Inferior parietal cortex (tissue), 1 donor: Measurements from ENCODE around the gene ZC3H7B.
"Not testable (repeated sequence)": the region's sequence is repeated elsewhere in the genome, so short reads cannot be mapped to it uniquely, and the experiment has no call there.

ENCODE experiments used
- DNase-seq: peaks from one replicate; pipeline ENCODE4 v3.0.0-alpha.2; 2016; ENCODE audit errors: extremely low spot score

Gene ZC3H7B, protein sequence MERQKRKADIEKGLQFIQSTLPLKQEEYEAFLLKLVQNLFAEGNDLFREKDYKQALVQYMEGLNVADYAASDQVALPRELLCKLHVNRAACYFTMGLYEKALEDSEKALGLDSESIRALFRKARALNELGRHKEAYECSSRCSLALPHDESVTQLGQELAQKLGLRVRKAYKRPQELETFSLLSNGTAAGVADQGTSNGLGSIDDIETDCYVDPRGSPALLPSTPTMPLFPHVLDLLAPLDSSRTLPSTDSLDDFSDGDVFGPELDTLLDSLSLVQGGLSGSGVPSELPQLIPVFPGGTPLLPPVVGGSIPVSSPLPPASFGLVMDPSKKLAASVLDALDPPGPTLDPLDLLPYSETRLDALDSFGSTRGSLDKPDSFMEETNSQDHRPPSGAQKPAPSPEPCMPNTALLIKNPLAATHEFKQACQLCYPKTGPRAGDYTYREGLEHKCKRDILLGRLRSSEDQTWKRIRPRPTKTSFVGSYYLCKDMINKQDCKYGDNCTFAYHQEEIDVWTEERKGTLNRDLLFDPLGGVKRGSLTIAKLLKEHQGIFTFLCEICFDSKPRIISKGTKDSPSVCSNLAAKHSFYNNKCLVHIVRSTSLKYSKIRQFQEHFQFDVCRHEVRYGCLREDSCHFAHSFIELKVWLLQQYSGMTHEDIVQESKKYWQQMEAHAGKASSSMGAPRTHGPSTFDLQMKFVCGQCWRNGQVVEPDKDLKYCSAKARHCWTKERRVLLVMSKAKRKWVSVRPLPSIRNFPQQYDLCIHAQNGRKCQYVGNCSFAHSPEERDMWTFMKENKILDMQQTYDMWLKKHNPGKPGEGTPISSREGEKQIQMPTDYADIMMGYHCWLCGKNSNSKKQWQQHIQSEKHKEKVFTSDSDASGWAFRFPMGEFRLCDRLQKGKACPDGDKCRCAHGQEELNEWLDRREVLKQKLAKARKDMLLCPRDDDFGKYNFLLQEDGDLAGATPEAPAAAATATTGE

DNA sequence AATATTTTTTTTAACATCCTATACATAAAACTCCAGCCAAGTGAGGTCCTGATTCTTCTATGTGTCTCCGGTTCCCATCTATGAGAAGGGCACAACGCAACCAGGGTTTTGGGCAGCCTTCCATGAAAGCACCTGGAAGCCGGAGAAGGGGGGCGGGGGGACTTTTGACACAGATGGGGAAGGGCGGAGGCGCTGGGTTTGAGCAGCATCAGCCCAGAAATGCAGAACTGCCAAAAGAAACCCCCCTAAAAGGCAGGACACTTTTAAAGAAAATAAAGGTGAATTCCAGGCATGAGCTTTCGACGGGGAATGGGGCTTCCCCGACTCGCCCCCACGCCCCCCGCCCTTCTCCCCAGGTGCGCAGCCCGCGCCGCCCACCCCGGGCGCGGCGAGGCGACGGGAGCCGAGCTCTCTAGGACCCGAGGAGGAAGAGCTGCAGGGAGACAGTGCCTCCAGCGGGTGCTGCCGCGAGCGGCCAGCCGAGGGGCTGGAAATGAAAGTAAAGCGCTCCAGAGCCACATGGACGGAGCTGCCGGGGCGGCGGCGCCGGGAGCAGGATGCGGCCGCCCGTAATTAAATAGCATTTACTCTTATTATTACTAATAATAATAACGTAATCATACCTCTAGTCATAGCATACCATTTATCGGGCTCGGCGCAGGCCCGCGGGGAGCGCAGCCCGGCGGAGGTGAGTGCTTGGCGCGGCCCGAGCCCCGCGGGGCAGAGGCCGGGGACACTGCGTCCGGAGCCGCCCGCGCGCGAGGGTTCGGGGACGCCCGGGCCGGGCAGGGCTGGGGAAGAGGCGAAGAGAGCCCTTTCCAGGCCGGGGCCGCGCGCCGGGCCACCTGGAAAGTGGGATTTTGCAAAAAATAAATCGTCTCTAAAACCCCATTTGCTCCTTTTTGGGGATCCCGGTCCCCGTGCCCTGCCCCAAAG is at the start of gene ZC3H7B:
Gene ZC3H7B (plus strand): TSS at position 441 of the 936 bp plus-strand sequence. CDS start 19,136 bp downstream, outside the sequence.
- peak; percentile 78 for DNase-seq

DNA sequence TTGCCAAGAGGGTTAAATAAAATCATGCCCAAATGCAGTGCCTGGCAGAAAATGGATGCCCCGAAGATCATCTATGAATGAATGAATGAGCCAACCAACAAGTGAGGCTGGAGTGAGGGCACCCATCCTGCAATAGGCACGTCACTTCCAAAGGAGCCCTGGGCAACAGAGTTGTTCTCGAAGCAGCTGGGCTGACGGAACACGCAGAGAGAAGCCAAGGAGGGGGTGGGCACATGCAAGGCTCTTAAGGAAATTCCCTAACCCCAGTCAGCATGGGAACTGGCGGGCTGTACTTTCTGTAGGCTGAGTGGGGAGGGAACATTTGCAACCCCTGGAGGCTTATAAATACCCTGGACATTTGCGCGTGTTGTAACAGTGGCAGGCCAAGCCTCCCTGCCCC is 49.0 kb upstream of the ZC3H7B start:
- DNase-seq = no peak

DNA sequence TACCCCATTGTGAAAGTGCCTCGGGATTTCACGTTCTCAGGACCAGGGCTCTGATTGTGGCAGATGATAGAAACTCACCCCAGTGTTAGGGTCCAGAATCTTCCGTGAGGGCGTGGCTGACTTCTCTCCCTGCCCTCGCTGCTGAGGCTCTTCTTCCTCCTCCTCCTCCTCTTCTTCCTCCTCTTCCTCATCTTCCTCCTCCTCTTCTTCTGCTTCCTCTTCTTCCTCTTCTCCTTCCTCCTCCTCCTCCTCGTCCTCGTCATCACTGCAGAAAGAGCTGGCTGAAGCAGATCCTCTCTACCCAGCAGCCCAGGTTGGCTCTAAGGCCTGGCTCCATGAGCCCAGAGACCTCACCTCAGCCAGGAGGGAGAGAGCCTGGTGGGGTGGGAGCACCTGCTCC is 47.1 kb upstream of the ZC3H7B start:
- DNase-seq = no peak

DNA sequence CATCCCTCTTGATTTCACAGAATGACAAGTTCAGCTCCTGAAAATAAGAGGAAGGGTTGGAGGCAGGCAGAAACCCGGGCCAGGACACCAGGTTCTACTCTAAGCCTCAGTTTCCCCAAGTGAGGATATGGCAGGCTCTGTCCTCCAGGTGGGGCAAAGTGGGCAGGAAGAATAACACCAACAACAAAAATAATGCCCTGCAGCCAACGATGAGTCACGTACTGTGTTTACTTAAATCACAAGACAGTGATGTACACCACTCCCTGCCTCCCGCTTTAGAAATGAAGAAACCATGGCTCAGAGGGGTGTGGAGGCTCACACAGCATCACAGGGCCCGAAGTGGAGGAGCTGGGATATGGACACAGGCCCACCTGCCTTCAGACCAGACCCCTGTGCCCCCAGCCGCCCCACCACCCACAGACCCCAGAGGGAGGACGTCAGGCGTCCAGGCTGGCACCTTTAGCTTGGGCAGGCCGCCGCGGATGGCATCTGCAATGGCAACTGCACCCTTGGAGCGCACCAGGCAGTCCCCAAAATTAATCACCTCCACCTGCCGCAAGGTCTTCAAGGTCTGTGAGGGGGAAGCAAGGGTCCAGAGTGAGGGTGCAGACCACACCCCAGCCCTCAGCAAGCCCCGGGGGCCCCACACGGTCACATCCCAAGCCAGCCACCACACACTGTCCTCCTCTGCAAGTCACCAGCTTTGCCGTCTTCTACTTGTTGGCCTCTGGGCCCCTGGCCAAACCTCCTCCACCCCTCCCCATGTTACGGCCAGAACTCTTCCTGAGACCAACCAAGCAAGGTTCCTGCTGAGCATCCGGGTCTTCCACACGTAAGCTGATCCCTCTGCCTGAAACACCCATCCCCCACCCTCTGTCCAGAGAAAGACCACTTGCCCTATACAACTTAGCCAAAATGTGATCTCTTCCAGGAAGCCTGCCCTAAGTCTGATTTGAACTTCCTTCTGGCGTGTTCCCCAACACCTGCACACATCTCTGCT is 44.8 kb upstream of the ZC3H7B start:
- no peak for DNase-seq

DNA sequence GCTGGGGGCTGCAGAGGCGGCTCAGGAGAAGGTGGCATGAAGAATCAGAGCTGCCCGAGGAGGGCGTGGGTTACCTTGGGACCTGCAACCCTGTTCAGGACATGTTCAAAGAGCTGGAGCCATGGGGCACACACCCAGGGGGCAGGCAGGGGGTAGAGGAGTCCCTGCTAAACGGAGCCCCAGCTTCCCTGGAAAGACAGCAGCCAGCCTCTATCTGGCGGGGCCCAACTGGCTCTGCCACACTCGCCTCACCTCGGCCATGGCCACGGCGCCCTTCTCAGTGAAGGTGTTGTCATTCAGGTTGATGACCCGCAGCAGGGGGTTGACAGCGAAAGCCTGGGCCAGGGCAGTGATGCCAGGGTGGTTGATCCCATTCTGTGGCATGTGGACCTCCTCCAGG is 43.6 kb upstream of the ZC3H7B start:
- DNase-seq = no peak

DNA sequence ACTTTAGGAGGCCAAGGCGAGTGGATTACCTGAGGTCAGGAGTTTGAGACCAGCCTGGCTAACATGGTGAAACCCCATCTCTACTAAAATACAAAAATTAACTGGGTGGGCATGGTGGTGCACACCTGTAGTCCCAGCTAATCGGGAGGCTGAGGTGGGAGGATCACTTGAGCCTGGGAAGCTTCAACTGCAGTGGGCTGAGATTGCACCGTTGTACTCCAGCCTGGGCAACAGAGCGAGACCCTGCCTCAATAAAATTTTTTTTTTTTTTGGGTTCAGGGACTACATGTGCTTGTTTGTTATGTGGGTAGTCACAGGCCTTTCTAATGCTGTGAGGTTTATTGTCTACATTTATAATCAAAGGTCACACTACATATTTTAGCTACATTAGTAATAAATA is 41.6 kb upstream of the ZC3H7B start:
- not testable (repeated sequence) for DNase-seq

DNA sequence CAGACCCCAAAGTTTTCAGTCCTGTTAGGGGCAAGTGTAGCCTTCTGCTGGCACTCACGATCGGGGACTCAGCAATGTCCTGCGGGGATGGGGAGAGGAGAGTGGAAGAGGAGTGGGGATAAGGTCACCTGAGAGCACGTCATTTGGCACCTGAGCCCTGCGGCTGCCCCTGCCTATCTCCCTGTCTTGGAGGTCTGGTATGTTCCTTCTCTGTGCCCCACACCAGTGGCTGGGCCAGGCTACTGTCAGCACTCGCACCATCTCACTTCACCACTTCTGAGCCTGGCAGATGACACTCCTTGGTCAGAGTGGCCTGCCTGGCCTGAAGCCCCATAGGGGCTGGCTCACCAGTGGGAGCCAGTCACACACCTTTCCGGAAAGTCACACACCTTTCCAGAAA is 40.5 kb upstream of the ZC3H7B start:
- DNase-seq = no peak

DNA sequence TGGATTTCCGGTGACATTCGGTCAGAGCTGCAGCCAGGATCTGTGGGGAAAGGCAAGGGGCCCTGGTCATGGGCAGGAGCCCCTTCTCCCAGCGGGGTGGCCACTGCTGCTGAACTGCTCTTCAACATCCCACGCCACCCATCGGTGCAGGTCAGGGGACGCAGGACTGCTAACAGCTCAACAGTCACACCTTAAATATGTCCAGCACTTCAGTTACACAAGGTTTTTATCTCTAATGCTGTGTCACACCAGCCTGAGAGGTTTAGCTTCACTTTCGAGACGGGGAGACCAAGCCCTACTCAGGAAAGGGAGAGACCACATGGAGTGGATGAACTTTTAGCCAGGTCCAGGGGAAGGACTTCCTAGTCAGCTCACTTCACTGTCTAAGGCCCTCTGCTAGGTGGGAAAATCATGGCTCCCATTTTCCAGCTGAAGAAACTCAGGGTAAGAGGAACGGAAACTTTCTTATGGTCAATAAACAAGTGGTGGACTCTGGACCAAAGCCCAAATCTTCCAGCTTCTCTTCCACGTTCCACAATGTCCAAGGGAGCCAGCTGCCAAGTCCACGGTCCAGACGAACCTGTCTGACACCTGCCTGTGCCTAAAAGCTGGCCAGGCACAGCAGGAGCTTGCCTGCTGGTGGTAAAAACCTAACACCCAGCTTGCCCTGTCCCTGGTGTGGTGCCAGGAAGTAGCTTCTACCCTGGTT is 39.6 kb upstream of the ZC3H7B start:
- DNase-seq = no peak

DNA sequence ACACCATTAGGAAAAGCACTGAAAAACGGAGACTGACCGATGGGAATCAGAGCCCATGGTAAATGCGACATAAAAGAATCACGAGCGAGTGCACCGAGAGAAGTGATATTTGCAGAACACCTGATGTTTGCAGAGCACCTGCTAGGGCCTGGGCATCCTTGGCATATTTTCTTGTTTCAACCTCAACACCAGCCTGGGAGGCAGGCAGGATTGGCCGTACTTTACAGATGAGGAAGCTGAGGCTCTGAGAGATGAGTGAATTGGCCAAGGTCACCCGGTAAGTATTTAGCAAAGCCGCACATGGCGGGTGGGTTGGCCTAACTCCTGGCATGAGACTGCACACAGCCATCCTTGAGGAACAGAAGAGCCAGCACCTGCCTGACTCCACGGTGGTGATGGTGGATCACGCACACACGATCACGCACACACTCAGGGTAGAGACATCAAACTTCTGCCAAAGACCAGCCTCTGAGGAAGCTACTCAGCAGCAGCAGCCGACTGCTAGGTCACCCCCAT is 39.0 kb upstream of the ZC3H7B start:
- no peak for DNase-seq

DNA sequence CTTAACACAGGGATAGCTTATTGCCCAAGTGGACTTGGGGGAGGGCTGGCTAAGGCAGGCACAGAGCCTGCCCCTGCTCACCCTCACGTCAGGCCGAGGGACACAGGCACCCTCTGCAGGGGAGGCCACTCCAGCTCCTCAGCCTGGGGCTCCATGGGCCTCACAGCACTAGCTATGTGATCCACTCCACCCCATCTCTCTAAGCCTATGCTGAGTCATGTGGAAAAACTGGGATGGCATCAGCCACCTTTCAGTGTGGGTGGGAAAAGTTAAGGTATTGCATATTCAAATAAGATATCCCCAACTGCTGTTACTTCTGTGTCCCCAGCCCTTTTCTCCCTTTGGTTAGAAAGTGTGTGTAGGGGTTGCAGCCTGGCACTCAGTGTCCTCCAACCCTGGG is 37.6 kb upstream of the ZC3H7B start:
- DNase-seq = no peak

DNA sequence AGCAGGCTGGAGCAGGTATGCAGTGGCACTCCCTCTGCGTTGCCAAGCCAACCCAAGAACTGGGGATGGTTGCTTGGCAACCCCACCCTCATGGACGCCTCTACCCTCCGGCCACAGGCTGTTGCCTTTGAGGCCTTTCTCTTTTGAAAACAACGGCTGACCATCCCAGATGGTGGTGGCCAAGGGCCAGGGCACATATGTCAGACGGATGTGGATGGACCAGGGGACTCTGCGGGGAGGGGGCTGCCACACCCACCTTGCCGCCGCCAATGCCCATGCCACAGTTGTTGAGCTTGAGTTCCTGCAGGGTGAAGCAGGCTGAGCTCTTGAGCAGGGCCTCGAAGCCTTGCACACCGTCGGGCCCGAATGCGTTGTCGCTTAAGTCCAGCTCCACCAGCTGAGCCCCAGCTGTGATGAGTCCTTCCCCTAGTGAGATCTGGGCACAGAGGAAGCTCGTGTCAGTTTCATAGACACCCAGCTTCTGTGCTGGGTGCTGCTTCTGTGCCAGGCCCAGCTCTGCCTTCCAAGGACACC is 36.9 kb upstream of the ZC3H7B start:
- peak; percentile 88 for DNase-seq

DNA sequence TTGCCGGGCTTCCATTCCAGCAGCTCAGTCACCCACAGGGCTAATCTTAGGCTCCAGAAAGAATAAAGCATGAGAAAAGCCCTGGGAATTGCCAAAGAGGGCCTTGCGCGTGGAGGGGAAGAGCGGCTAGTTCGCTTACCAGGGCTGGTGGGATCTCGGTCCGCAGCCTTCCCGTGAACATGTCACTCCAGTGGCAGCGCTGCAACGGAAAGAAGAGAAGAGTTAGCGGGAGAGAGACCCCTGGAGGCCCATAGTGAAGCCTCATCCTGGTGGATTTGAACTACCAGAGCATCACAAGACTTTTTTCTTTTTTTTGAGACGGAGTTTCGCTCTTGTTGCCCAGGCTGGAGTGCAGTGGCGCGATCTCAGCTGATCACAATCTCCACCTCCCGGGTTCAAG is 33.4 kb upstream of the ZC3H7B start:
- DNase-seq = no peak

DNA sequence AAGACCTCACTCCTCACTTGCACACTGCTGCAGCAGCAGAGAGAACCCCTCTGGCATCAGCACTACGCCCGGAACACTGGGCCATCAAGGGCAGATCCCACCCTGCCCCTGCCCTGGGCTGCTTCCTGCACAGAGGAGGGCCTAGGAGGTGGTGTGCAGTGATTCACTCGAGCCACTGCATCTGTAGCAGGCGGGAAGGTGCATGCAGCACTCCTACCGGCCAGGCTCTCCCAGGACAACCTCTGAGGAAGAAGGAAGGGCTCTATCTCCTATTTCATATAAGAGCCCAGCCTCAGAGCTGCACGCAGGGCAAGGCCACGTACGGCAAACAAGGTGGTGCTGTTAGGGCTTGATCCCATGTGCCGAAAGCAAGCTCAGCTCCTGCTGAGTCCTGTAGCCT is 29.5 kb upstream of the ZC3H7B start:
- DNase-seq = no peak

DNA sequence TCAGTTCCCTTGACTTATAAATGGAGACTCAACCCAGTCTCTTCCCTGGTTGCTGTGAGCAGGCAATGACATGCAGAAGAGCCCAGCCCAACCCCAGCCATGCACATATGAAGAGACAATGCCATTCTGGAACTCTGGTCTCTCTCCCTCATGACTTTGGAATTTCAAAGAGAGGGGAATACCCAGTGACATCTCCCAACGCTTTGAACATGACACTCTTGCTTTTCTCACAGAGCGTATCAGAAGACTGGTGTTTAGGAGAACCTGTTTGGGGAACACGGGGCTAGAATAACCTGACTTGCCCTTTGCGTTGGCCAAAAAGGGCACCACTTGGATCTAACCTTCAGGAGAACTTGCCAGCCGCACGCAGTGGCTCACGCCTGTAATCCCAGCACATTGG is 28.2 kb upstream of the ZC3H7B start:
- no peak for DNase-seq

DNA sequence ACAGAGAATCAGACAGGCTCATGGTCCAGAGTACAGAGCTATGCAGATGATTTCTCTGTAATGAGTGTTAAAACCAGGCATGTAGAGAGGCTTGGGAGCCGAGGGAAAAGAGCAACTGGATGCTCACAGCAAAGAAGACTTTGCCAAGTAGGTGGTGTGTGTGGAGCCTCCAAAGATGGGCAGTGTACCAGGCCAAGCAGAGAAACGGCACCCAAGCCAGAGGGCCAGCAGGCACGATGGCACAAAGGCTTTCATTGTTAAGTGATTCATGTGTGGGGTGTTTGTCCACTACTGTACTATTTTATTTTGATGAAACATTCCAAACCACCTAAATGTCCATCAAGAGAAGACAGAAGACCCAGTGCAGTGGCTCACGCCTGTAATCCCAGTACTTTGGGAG is 26.5 kb upstream of the ZC3H7B start:
- peak; percentile 63 for DNase-seq

DNA sequence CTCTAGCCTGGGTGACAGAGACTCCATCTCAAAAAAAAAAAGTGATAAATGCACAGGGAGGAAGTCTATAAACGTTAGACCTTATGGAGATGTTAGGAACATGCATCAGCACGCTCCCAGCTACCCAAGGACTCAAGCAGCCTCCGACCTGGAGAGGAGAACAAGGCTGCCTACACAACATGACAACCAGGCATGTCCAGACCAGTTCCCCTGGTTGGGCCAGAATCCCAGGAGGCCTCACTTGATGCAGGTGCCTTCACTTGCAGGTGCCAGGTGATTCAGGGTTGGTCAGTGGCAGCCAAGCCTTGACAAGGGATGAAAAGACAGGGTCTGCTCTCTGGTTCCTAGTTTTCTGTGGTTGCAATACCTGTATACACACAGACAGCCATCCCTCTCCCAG is 21.3 kb upstream of the ZC3H7B start:
- no peak for DNase-seq

DNA sequence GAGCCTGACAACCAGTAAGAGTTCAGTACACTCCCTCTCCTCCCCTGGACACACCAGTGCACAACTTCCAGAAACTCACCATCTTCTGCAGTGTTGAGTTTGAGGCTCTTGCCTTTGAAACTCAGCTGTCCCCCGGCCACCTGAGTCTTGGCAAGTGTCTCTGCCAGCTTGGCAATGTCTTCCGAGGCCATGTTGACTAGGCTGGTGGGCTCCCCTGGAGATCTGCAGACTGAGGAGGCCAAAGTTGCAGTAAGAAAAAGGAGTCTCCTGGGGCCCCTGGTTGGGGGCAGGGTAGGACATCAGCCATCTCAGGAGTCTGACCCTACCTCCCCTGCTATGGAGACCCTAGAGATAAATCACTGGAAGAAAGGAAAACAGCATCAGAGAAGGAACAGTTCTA is 20.5 kb upstream of the ZC3H7B start:
- DNase-seq = no peak

DNA sequence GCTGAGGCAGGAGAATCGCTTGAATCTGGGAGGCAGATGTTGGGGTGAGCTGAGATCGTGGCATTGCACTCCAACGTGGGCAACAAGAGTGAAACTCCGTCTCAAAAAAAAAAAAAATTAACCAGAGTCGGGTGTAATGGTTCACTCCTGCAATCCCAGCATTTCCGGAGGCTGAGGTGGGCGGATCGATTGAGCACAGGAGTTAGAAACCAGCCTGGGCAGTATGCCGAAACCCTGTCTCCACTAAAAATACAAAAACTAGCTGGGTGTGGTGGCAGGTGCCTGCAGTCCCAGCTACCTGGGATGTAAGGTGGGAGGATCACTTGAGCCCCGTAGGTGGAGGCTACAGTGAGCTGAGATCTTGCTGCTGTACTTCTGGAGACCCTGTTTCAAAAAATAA is 16.9 kb upstream of the ZC3H7B start:
- DNase-seq = no peak

DNA sequence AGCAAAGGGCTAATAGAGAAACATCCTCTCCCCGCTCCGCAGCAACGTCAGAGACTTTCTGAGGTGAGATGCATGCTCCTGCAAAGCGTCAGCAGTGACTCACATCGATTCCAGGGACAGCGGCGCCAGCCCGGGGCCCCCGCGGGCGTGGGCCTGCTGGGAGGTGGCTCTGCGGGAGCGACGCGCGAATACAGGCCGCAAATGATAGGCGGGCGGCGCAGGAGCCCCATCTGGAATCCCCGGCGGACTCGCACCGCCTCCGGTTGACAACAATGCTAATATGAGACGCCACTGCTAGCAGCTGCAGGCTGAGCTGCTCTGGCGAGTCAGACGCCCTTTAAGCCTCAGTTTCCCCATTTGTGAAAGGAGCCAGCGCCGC is 15.9 kb upstream of the ZC3H7B start:
- DNase-seq = peak; percentile 64
